ENCODE measurements around the gene SNX8.
A peak's percentile ranks its signal among the peaks of the same experiment; 100 is the strongest.

SNX8 gene

GRCh38 chr7:2242541-2243429, 71.5 kb downstream of the SNX8 start:
- DNase-seq: no peak

DNA sequence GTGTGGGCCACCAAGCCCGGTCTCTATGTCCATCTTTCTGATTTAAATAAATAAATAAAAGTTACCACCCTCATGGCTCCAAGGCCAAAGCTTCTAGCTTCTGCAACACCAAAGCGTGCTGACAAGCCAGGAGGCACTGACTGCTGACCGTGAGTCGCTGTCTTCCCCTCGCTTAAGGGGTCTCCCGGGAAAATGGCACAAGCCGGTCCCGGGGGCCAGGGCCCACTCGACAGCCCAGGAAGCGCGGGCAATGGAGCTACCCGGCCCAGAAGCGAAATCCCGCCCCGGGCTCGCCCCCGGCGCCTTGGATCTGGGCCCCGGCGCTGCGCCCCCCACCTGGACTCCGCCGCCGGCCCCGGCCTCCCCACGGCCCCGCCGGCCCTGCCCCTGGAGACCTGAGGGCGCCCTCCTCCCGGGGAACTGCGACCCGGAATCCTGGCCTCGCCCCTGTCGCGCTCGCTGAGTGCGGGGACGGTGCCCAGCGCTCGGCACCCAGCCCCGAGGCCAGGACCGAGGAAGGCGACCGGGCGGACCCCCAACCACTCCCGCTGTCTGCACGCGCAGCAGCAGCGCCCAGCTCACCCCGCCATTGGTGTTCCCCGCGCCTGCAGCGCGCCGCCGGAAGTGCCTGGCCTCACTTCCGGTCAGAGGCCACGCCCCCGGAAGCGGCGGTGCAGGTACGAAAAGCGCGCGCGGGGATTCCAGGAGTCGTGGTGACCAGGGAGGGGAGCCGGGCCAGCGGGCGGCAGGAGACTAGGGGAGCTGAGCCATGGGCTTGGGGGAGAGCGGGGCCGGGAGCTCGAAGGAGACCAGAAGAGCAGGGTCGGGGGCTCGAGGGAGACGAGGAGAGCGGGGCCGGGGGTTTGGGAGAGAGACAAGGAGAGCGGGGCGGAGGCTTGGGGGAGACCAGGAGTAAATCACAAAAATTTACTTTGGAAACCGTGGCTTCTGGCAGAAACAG, 72.4 kb downstream of the SNX8 start, which contains the start of the genes MRM2 and NUDT1:
Gene MRM2 (minus strand): TSS at position 626 of the 961 bp plus-strand sequence. CDS start 36 bp downstream, at position 590.
Gene NUDT1 (plus strand): TSS at position 647 of the 961 bp plus-strand sequence. CDS start 2,349 bp downstream, outside the sequence.
- DNase-seq: peak; percentile 81 to 86

- DNase-seq: no peak
These were observed 75.0 kb downstream of the SNX8 start for GRCh38 chr7:2239242-2239641.

DNA sequence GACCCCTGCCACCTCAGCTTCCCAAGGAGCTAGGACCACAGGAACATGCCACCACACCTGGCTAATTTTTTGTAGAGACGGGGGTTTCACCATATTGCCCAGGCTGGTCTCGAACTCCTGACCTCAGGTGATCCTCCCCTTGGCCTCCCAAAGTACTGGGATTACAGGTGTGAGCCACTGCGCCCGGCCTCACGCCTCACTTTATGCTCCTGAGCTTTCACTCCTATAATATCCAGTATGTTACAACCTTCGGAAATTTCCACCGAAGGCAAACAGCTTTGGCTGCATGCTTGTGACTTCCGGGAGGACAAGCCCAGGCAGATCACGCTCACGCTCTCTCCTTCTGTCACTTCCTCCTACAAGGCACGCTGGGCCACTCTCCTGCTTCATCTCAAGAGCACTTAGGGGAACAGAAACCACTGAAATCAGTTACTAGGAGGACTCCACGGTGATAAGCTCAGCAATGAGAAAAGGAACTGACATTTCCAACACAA, 77.1 kb downstream of the SNX8 start:
- DNase-seq: no peak

GRCh38 chr7:2233926-2234325, 80.3 kb downstream of the SNX8 start:
- DNase-seq: no peak

- peak; percentile 93 for DNase-seq
These were observed 81.3 kb downstream of the SNX8 start, which contains the start of gene MAD1L1 for GRCh38 chr7:2232766-2233520. Gene MAD1L1, minus strand, starts transcription at chr7:2232945. Its CDS starts 2,812 bp downstream, at chr7:2230133.

DNA sequence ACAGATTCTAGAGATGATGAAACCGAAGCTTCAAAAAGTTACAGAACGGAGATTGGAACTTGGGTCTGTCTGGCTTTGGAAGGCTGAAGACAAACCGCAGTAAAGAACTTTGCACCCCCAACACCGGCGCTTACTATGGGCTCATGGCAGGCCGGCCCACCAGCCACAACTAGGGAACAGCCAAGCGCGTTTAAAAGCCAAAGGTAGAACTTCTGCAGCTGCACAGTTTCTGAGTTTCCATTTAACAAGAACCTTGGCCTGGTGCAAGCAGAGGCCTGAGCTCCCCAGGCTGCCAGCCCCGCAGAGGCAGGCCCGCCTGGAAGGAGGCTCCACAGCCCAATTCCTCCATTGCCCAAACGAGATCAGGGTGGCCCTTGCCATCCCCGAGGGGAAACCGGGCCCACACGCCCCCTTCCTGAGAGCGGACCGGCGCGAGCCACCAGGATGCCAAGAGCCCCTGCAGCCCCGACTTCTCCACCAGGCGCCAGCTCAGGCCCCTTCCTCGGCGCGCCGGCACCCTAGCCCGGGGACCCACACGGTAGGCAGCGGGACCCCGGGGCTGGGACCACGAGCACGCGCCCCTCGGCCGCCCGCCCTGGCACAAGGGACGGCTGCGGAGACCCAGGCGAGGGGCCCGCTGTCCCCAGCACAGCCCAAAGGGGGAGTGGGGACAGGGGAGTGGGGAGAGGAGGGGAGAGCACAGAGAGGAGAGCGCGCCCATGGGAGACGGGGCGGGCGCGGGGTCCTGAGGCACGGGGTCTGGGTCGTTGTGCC, 82.1 kb downstream of the SNX8 start:
- no peak for DNase-seq

DNA sequence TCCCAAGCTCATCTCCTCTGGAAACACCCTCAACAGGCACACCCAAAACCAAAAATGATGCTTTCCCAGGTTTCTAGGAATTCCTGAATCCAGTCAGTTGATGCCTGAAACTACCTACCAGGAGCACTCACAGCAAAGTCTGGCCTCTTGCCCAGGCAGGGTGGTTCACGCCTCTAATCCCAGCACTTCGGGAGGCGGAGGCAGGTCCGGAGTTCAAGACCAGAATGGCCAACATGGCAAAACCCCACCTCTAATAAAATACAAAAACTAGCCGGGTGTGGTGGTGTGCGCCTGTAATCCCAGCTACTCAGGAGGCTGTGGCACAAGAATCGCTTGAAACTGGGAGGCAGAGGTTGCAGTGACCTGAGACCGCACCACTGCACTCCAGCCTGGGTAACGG, 83.4 kb downstream of the SNX8 start:
- no peak for DNase-seq

- no peak for DNase-seq
These were observed 84.0 kb downstream of the SNX8 start for GRCh38 chr7:2230226-2230625.

DNA sequence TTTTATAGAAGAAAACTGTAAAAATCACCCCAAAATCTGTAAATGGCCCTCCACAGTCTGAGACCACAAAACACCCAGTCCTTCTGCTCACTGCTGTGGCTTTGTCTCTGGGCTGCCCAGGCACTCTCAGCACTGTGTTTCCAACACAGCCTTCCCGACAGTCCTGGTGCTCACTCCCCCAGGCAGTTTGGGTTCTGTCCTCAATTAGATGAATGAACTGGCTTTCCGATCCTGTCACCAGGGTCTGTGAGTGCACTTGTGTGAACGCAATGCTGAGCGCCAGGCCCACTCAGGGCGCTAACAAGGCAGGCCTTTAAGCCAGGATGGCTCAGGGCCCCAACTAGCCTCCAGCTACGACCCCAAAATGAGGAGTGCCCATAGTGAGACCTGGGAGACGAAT, 84.8 kb downstream of the SNX8 start:
- DNase-seq: no peak

- DNase-seq: no peak
These were observed 85.3 kb downstream of the SNX8 start for GRCh38 chr7:2228921-2229320.

- no peak for DNase-seq
These were observed 86.5 kb downstream of the SNX8 start for GRCh38 chr7:2227699-2228098.

GRCh38 chr7:2225830-2226229, 88.4 kb downstream of the SNX8 start:
- DNase-seq: no peak

GRCh38 chr7:2225336-2225735, 88.9 kb downstream of the SNX8 start:
- no peak for DNase-seq

- DNase-seq: no peak
These were observed 89.3 kb downstream of the SNX8 start for GRCh38 chr7:2224934-2225333.

- DNase-seq: no peak
These were observed 89.7 kb downstream of the SNX8 start for GRCh38 chr7:2224491-2224928.

- DNase-seq: no peak
These were observed 90.9 kb downstream of the SNX8 start for GRCh38 chr7:2223321-2223720.

DNA sequence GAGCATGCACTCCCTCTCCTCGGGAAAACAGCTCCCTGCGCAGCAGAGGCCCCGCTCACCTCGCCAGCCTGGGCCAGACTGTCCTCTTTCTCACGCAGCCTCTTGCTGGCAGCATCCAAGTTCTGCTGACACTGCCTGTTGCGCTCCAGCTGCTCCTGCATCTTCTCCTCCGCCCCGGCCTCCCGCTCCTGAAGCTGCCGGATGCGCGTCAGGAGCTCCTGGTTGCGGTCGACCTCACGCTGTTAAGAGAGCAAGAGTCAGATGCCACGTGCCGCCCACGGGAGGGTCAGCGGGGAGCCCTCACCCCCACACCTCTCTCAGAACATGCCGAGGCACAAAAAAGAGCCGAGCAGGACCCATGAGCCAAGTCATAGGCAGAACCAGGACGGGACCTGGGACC, 91.7 kb downstream of the SNX8 start:
- no peak for DNase-seq

DNA sequence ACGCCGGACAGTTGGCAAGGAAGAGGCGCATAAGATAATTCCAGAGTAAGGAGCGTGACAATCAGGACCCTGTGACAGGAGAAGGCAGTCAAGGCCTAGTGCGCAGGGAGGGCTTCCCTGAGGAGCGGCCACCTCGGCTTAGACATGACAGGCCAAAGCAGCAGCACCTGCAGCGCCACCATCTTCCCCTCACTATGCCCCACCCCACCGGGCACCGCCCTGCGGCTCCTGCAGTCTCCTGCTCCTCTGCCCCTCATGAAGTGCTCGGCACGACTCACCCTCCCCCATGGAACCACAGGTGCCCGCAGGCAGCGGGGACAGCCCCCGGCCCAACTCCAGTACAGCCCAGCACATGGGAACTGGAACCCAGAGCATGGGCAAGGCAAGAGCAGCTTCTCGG, 93.3 kb downstream of the SNX8 start:
- no peak for DNase-seq

GRCh38 chr7:2220506-2220905, 93.7 kb downstream of the SNX8 start:
- no peak for DNase-seq

DNA sequence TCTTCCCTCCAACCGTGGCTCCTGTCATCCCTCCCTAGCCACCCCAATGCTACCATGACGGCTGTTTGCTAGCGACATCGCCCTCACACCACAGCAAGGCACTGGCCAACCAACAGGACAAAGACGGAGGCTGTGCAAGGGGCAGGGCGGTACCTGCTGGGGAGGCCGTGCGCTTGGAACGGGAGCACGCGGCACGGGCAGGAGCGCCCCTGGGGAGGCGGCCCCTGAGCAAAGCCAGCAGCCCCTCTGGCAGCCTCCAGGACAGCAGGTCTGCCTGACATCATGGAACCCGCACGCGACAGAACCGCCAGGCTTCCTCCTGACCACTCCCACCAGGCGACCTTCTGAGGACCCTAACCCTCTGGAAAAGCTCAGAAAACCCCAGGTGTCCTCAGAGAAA, 94.2 kb downstream of the SNX8 start:
- DNase-seq: no peak

DNA sequence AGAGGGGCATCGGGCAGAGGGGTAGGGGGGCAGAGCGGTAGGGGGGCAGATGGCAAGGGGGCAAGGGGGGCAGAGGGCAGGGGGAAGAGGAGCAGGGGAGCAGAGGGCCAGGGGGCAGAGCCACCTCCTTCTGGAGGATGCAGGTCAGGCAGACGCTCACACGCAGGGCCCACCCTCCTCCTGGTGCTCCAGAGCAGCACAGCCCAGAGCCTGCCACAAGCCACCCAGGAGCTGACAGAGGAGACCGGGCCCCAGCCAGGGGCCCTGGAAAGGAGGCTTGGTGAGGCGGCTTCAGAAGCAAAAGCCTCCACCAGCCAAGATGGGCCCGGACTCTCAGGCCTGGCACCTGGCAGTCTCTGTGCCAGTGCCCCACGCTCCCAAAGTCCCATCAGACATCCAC, 94.6 kb downstream of the SNX8 start:
- no peak for DNase-seq
